ENCODE data around the gene PMEPA1.

The PMEPA1 gene

GRCh38 chr20:57664924-57665588 is 44.8 kb downstream of the PMEPA1 start (continued):
- TF ChIP-seq ZNF518A (tag by site-specific recombination; conservative IDR thresholded peaks at IDR 0.05; ENCODE audit: low read depth) (no peak), SP2 (tag by site-specific recombination; IDR thresholded peaks at IDR 0.05) (no peak), BCL11A (tag by site-specific recombination; IDR thresholded peaks at IDR 0.05; ENCODE audit: low read depth) (no peak), ZEB2 (tag by site-specific recombination; IDR thresholded peaks at IDR 0.05) (no peak), ZNF777 (tag by site-specific recombination; IDR thresholded peaks at IDR 0.05; ENCODE audit: borderline replicate concordance) (no peak), ZNF48 (tag by site-specific recombination; IDR thresholded peaks at IDR 0.05) (no peak), PRDM4 (tag by site-specific recombination; IDR thresholded peaks at IDR 0.05) (no peak), ZNF132 (tag by site-specific recombination; IDR thresholded peaks at IDR 0.05; ENCODE audit: borderline replicate concordance) (no peak), ZNF488 (tag by site-specific recombination; IDR thresholded peaks at IDR 0.05) (no peak)

GRCh38 chr20:57664476-57664875 is 45.3 kb downstream of the PMEPA1 start:
- Histone ChIP-seq H3K36me3 (ENCODE audit: control insufficient read depth in 2 of 2, insufficient read depth in 1 of 2, low read length in 2 of 2) (no peaks in the 10 kb centered on the region), H3K4me1 (ENCODE audit: control insufficient read depth, insufficient read depth, low read length) (no peaks in the 10 kb centered on the region), H3K4me3 (ENCODE audit: low read depth, low read length) (no peak overlapping the region), H3K27ac (ENCODE audit: extremely low read depth, low read depth, low read length) (no peak overlapping the region), H3K9me3 (ENCODE audit: control insufficient read depth, insufficient read depth, low read depth, low read length) (no peaks in the 10 kb centered on the region)
- TF ChIP-seq ZNF658 (tag by site-specific recombination; IDR thresholded peaks at IDR 0.05) (no peak), ZNF776 (tag by site-specific recombination; IDR thresholded peaks at IDR 0.05; ENCODE audit: borderline replicate concordance) (no peak), KLF1 (tag by site-specific recombination; IDR thresholded peaks at IDR 0.05) (no peak), ZNF416 (tag by site-specific recombination; IDR thresholded peaks at IDR 0.05) (no peak), ZNF692 (tag by site-specific recombination; IDR thresholded peaks at IDR 0.05) (no peak)
- TF ChIP-seq, protein P1, sequence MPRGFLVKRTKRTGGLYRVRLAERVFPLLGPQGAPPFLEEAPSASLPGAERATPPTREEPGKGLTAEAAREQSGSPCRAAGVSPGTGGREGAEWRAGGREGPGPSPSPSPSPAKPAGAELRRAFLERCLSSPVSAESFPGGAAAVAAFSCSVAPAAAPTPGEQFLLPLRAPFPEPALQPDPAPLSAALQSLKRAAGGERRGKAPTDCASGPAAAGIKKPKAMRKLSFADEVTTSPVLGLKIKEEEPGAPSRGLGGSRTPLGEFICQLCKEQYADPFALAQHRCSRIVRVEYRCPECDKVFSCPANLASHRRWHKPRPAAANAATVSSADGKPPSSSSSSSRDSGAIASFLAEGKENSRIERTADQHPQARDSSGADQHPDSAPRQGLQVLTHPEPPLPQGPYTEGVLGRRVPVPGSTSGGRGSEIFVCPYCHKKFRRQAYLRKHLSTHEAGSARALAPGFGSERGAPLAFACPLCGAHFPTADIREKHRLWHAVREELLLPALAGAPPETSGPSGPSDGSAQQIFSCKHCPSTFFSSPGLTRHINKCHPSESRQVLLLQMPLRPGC (tag by site-specific recombination; IDR thresholded peaks at IDR 0.05), result no peak
- CTCF ChIA-PET, result interaction anchor here (0.7 kb wide), 1 partner anchor 10 kb away, joined by 3 read pairs; no protein-coding TSS in a partner anchor
- POLR2A ChIA-PET, result no interaction called here
